ENCODE results near the gene ITIH6.
"Not testable (repeated sequence)": the region's sequence is repeated elsewhere in the genome, so short reads cannot be mapped to it uniquely, and the experiment has no call there.

Gene ITIH6

GRCh38 chrX:54807524-54808108 is 9.6 kb upstream of the ITIH6 start, which contains the start of gene MAGED2:
TSS of gene MAGED2 (plus strand) at chrX:54807745. CDS start at chrX:54809332, 1,587 bp downstream.
- peak; percentile 85 for DNase-seq

GRCh38 chrX:54799046-54799445 is 991 bp upstream of the ITIH6 start:
- no peak for DNase-seq

GRCh38 chrX:54794795-54795194 is 3.3 kb downstream of the ITIH6 start:
- DNase-seq = no peak

GRCh38 chrX:54794028-54794427 is 4.0 kb downstream of the ITIH6 start:
- peak; percentile 79 for DNase-seq

- not testable (repeated sequence) for DNase-seq
Measured at GRCh38 chrX:54789405-54789804, 8.7 kb downstream of the ITIH6 start.

- DNase-seq = no peak
Measured at GRCh38 chrX:54788446-54788845, 9.6 kb downstream of the ITIH6 start.

- no peak for DNase-seq
Measured at GRCh38 chrX:54786967-54787366, 11.1 kb downstream of the ITIH6 start.

DNA sequence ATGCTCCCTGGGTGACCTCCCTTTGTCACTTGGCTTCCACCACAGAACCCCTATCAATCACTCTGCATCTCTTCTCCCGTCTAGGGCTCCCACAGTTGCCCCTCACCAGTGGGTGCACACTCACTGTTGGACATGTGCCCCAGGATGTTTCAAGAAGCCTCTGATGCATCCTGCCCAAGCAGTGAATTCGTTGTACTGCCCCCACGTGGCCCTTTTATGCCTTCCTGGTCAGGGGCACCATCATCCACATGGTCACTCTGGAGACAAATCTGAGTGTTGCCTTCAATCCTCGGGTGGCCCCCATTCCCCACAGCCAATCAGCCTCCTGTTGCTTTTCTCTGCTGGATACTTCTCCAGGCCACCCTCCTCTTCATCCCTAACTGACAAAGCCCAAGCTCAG is 12.2 kb downstream of the ITIH6 start:
- DNase-seq = no peak

GRCh38 chrX:54776987-54777672 is 20.9 kb downstream of the ITIH6 start:
- no peak for DNase-seq

GRCh38 chrX:54776061-54776460 is 22.0 kb downstream of the ITIH6 start:
- no peak for DNase-seq

DNA sequence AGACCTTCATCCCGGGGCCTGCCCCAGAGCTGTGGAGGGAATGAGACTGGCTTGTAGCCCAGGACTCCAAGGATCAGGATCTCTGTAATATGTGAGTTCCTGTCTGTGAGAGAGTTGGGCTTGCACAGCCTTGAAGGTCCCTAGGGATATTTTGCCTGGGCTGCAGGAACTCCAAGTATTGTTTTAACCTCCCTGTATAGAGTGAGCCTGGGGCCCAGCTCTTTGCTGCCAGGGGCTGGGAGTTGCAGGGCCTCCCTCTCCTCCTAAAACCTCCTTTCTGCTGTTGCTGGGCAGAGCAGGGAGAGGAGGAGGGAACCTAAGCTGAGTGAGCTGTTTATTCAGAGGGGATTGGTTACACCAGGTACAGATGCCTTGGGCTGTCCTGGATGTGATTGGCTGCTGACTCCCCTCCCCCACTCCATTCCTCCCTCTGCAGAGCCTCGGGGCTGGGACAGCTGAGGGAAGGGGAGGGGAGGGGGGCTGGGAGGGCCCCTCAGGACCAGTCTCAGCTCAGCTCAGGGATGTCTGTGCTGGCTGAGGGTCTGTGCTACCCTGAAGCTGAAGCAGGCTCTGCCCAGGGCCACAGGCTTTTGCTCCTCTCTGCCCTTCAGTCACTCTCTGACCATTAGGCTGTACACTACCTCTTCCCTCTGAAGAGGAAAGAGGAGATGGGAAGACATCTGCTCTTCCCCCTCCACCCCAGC is 23.5 kb downstream of the ITIH6 start:
- DNase-seq = peak; percentile 87

- no peak for DNase-seq
Measured at GRCh38 chrX:54758114-54759055, 39.7 kb downstream of the ITIH6 start.

DNA sequence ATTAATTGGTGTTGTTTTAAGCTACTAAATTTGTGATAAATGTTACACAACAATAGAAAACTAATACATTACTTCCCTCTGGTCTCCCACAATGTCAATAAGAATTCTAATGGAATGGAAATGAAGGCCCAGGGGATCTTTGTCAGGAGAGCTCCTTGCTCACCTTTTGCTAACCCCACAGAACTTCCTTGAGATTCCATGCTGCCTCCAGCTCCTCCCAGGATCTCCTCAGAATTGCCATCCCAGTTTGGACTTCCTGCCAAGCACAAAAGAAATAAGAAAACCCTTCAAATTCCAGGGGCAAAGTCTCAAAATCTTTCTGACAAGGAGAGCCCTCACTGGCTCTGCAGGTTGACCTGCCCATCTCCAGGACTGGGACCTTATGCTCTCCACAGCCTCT is 43.2 kb downstream of the ITIH6 start:
- DNase-seq = no peak

GRCh38 chrX:54748626-54749025 is 49.4 kb downstream of the ITIH6 start:
- DNase-seq = no peak

DNA sequence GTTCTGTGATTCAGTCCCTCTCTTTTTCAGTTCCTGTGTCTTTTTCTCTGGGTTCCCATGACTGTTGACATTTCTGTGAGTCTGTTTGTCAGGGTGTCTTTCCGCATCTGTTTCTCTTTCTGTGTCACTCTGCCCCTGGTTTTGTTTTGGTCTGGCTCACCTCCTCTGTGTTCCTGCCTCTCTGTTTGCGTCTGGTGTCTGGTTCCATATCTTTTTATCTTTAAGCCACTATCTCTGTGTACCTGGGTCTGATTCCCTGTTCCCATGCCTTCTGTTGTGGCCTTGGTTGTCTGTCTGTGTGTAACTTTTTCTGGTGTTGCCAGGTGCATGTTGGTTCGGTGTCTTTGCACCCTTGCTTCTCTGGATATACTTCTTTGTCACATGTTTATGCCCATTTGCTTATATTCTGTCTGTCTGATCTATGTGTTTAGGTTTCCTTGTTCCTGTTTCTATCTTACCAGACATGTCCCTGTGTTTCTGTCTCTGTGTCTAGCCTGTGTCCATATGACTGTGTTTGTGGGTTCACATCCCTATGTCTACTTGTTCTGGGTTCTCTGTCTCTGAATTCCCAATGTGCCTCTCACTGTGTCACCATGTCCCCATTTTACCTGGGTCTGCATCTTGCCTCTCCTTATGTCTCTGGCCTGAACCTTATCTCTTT is 50.2 kb downstream of the ITIH6 start:
- no peak for DNase-seq

- no peak for DNase-seq
Measured at GRCh38 chrX:54746928-54747327, 51.1 kb downstream of the ITIH6 start.

DNA sequence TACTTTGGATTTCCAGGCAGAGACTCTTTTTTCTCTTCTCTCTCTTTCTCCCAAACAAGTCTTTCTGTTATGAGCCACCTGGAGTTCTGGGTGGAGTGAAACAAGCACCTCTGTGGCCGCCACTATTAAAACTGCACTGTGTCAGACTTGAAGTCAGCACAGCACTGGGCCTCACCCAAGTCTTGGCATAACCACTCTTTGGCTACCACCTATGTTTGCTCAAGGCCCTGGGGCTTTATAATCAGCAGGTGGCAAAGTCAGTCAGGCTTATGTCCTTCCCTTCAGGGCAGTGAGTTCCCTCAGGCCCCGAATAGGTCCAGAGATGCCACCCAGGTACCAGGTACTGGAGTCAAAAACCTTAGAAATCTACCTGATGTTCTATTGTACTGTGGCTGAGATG is 52.4 kb downstream of the ITIH6 start:
- no peak for DNase-seq

- not testable (repeated sequence) for DNase-seq
Measured at GRCh38 chrX:54738567-54738966, 59.5 kb downstream of the ITIH6 start.

GRCh38 chrX:54736298-54736942 is 61.6 kb downstream of the ITIH6 start:
- not testable (repeated sequence) for DNase-seq

DNA sequence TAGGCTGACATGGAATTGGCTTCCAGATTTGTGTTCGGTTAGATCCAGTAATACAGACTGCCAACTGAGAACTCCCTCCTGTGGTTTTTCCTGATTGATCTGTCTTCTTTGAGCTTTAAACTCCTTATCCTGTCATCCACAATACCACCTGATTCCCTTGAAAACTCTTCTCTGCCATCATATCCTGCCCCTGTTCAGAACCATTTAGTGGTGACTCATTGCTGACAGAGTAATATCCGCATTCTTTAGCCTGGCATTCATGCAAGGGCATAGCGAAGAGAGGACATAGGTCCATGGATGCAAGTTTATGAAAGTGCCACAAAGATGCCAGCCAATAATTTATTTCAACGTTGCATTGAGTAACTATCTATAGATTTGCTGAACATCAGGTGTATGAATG is 76.6 kb downstream of the ITIH6 start:
- DNase-seq = no peak

GRCh38 chrX:54715621-54716020 is 82.4 kb downstream of the ITIH6 start:
- DNase-seq = no peak

GRCh38 chrX:54714424-54714823 is 83.6 kb downstream of the ITIH6 start:
- DNase-seq = no peak

Data from left hindlimb (tissue), 1 donor.